Activated naive CD4-positive, alpha-beta T cell treated with anti-CD3 and anti-CD28 coated beads, Interleukin-2, amount 50 U/mL, for 72 hours (primary cell): ENCODE results near the gene KLHDC9. TPM values are rescaled to one million over a fixed set of nuclear protein-coding genes. Genes with fewer than 3 reads are reported as not detected.
A peak's percentile ranks its signal among the peaks of the same experiment; 100 is the strongest.

Source experiments
- ATAC-seq, 2 donors: fragments of 150-1000 bp; cut with Tn5 transposase; 2 replicates each; pipeline ENCODE4 v1.10.0; 2021; ENCODE audit warnings: mild to moderate bottlenecking in 2 of 2, moderate library complexity in 2 of 2
- DNase-seq, 2 donors: peaks; one replicate each; pipeline ENCODE4 v3.0.0; 2021 to 2022; ENCODE audit warnings: low spot score in 2 of 2
- H3K27ac Mint-ChIP-seq, 2 donors: one replicate each; pipeline ENCODE4 v1.8.0; 2022; ENCODE audit warnings: mild to moderate bottlenecking in 2 of 2, mixed read lengths in 2 of 2
- H3K36me3 Mint-ChIP-seq, 2 donors: one replicate each; pipeline ENCODE4 v1.8.0; 2022; ENCODE audit warnings: mixed read lengths in 2 of 2
- H3K9me3 Mint-ChIP-seq, 2 donors: one replicate each; pipeline ENCODE4 v1.8.0; 2022; ENCODE audit warnings: mixed read lengths in 2 of 2
- total RNA-seq, 2 donors: library from RNA; stranded (reverse); gene quantifications; one replicate each; pipeline ENCODE4 v1.2.3, GENCODE V29; 2022

The KLHDC9 gene
- total RNA-seq, 2 donors from 2014 or later = 2.2 TPM; not detected in 1

GRCh38 chr1:161133220-161133740, 35.1 kb downstream of the KLHDC9 start:
- ATAC-seq = peak in 1 of 2 donors; percentile 8
- Mint-ChIP-seq H3K9me3 (no peaks in the 10 kb centered on the region), H3K36me3 (peaks cover 0 to 14% of the 10 kb centered on the region in 2 donors), H3K27ac (no peak overlapping the region)
- no peak for DNase-seq

GRCh38 chr1:161137881-161138280, 39.7 kb downstream of the KLHDC9 start:
- DNase-seq (no peak), ATAC-seq (no peak)
- Mint-ChIP-seq H3K36me3 (no peaks in the 10 kb centered on the region), H3K27ac (no peak overlapping the region), H3K9me3 (no peaks in the 10 kb centered on the region)

- Mint-ChIP-seq H3K9me3 (no peaks in the 10 kb centered on the region), H3K36me3 (no peaks in the 10 kb centered on the region), H3K27ac (peak overlapping the region; percentile 17 to 31)
- ATAC-seq (no peak), DNase-seq (no peak)
Observed at GRCh38 chr1:161138431-161138830, 40.3 kb downstream of the KLHDC9 start.

- H3K27ac Mint-ChIP-seq = no peak overlapping the region
- no peaks in the 10 kb centered on the region for H3K9me3 Mint-ChIP-seq
- DNase-seq (peak; percentile 11 to 55), ATAC-seq (no peak)
- H3K36me3 Mint-ChIP-seq = no peaks in the 10 kb centered on the region
Observed at GRCh38 chr1:161139766-161140165, 41.6 kb downstream of the KLHDC9 start.

GRCh38 chr1:161140755-161141400, 42.7 kb downstream of the KLHDC9 start:
- ATAC-seq (no peak), DNase-seq (no peak)
- Mint-ChIP-seq H3K9me3 (no peaks in the 10 kb centered on the region), H3K27ac (no peak overlapping the region), H3K36me3 (no peaks in the 10 kb centered on the region)

GRCh38 chr1:161145832-161146231, 47.7 kb downstream of the KLHDC9 start:
- DNase-seq (no peak), ATAC-seq (no peak)
- Mint-ChIP-seq H3K9me3 (no peaks in the 10 kb centered on the region), H3K27ac (no peak overlapping the region), H3K36me3 (no peaks in the 10 kb centered on the region)

Other genes starting within 250 kb of the KLHDC9 start
- gene CD244, start 235.5 kb upstream of the KLHDC9 start, total RNA-seq = under 1 TPM in 1 of 2 donors, not detected in 1; 0.36 TPM
- not detected for gene ITLN1, start 213.2 kb upstream of the KLHDC9 start, total RNA-seq
- not detected for gene ITLN2, start 143.6 kb upstream of the KLHDC9 start, total RNA-seq
- 10 to 100 TPM; 26.0 to 63.6 TPM for gene F11R, start 77.2 kb upstream of the KLHDC9 start, total RNA-seq
- 10 to 100 TPM; 59.3 to 66.8 TPM for gene TSTD1, start 59.4 kb upstream of the KLHDC9 start, total RNA-seq
- 10 to 100 TPM; 50.8 to 90.6 TPM for gene USF1, start 52.4 kb upstream of the KLHDC9 start, total RNA-seq
- 100 to 1,000 TPM; 116 to 180 TPM for gene ARHGAP30, start 28.5 kb upstream of the KLHDC9 start, total RNA-seq
- under 1 TPM in 1 of 2 donors, not detected in 1; 0.16 TPM for gene NECTIN4, start 8.8 kb upstream of the KLHDC9 start, total RNA-seq
- 100 to 1,000 TPM in 1 of 2 donors, 10 to 100 TPM in 1; 95.3 to 156 TPM for gene PFDN2, start 19.7 kb downstream of the KLHDC9 start, total RNA-seq
- gene NIT1, start 19.7 kb downstream of the KLHDC9 start, total RNA-seq = 10 to 100 TPM; 59.0 to 82.9 TPM
- 10 to 100 TPM; 40.1 to 41.8 TPM for gene DEDD, start 34.3 kb downstream of the KLHDC9 start, total RNA-seq
- 100 to 1,000 TPM in 1 of 2 donors, 10 to 100 TPM in 1; 95.8 to 239 TPM for gene UFC1, start 55.6 kb downstream of the KLHDC9 start, total RNA-seq
- gene USP21, start 61.1 kb downstream of the KLHDC9 start, total RNA-seq = 10 to 100 TPM; 30.3 to 60.3 TPM
- 10 to 100 TPM; 28.2 to 41.0 TPM for gene PPOX, start 68.1 kb downstream of the KLHDC9 start, total RNA-seq
- 10 to 100 TPM; 39.0 to 92.4 TPM for gene B4GALT3, start 79.1 kb downstream of the KLHDC9 start, total RNA-seq
- gene ADAMTS4, start 100.7 kb downstream of the KLHDC9 start, total RNA-seq = 1 to 10 TPM; 2.7 to 4.2 TPM
- 100 to 1,000 TPM; 115 to 126 TPM for gene NDUFS2, start 104.0 kb downstream of the KLHDC9 start, total RNA-seq
- gene FCER1G, start 116.9 kb downstream of the KLHDC9 start, total RNA-seq = 1 to 10 TPM in 1 of 2 donors, under 1 TPM in 1; 0.49 to 7.4 TPM
- gene APOA2, start 125.3 kb downstream of the KLHDC9 start, total RNA-seq = not detected
- gene TOMM40L, start 127.7 kb downstream of the KLHDC9 start, total RNA-seq = 10 to 100 TPM; 13.3 to 17.7 TPM
- gene NR1I3, start 139.8 kb downstream of the KLHDC9 start, total RNA-seq = not detected
- under 1 TPM in 1 of 2 donors, not detected in 1; 0.97 TPM for gene PCP4L1, start 160.4 kb downstream of the KLHDC9 start, total RNA-seq
- 1 to 10 TPM; 6.4 to 7.1 TPM for gene MPZ, start 211.6 kb downstream of the KLHDC9 start, total RNA-seq
- 100 to 1,000 TPM; 179 to 207 TPM for gene SDHC, start 216.0 kb downstream of the KLHDC9 start, total RNA-seq